IPS-18a (cell line): ENCODE data around the gene APH1B.
A peak's percentile ranks its signal among the peaks of the same experiment; 100 is the strongest.

ENCODE experiments used
- H3K27ac ChIP-seq: one replicate; pipeline ENCODE4 v1.5.1; 2013; ENCODE audit warnings: low read length
- H3K27me3 ChIP-seq: one replicate; pipeline ENCODE4 v1.6.1; 2013; ENCODE audit warnings: mild to moderate bottlenecking, low read length; ENCODE audit not compliant: control insufficient read depth, insufficient read depth
- H3K36me3 ChIP-seq: one replicate; pipeline ENCODE4 v1.6.1; 2013; ENCODE audit warnings: low read depth, low read length; ENCODE audit not compliant: control insufficient read depth
- H3K4me1 ChIP-seq: one replicate; pipeline ENCODE4 v1.6.1; 2013; ENCODE audit warnings: low read depth, low read length; ENCODE audit not compliant: control insufficient read depth
- H3K4me3 ChIP-seq: one replicate; pipeline ENCODE4 v1.5.1; 2013; ENCODE audit warnings: low read length
- H3K9ac ChIP-seq: one replicate; pipeline ENCODE4 v1.6.1; 2013; ENCODE audit warnings: mild to moderate bottlenecking, low read length, moderate library complexity
- H3K9me3 ChIP-seq: one replicate; pipeline ENCODE4 v1.6.1; 2013; ENCODE audit warnings: low read depth, low read length; ENCODE audit not compliant: control insufficient read depth

The APH1B gene

GRCh38 chr15:63254991-63255390 lies 22.4 kb upstream of the APH1B start:
- Histone ChIP-seq H3K4me1 (peaks cover 24% of the 10 kb centered on the region), H3K27ac (no peak overlapping the region), H3K4me3 (no peak overlapping the region), H3K9me3 (no peaks in the 10 kb centered on the region), H3K36me3 (peaks cover 3% of the 10 kb centered on the region), H3K9ac (no peak overlapping the region), H3K27me3 (no peaks in the 10 kb centered on the region)

DNA sequence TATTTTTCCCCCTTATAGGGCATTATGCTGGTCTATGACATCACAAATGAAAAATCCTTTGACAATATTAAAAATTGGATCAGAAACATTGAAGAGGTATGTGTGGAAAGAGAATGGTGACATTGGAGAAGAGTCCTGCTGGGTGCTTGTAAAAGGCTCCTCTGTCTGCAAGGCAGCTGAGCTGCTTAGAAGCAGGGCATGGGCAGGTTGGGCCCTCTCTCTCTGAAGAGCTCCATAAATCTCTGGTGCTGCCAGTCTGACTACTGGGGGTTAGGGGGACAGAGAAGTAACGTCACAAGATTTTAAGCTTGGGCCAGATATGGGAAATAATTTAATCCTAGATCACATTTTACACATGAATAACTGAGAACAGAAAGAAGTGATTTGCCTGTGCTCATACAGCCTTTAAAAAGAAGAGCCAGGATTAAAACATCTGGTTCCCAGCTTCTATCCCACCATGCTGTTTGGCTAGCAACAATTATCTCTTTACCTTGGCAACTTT lies 21.9 kb upstream of the APH1B start:
- no peaks in the 10 kb centered on the region for H3K27me3 ChIP-seq
- H3K9ac ChIP-seq: no peak overlapping the region
- H3K27ac ChIP-seq: no peak overlapping the region
- H3K4me1 ChIP-seq: peaks cover 24% of the 10 kb centered on the region
- H3K4me3 ChIP-seq: peak overlapping the region; percentile 23
- no peaks in the 10 kb centered on the region for H3K9me3 ChIP-seq
- peaks cover 7% of the 10 kb centered on the region for H3K36me3 ChIP-seq

GRCh38 chr15:63256433-63257274 lies 20.8 kb upstream of the APH1B start:
- Histone ChIP-seq H3K27ac (peak overlapping the region; percentile 86), H3K4me1 (peaks cover 24% of the 10 kb centered on the region), H3K4me3 (peak overlapping the region; percentile 51), H3K36me3 (peaks cover 13% of the 10 kb centered on the region), H3K27me3 (no peaks in the 10 kb centered on the region), H3K9me3 (no peaks in the 10 kb centered on the region), H3K9ac (no peak overlapping the region)

- no peak overlapping the region for H3K9ac ChIP-seq
- H3K36me3 ChIP-seq: peaks cover 20% of the 10 kb centered on the region
- H3K4me1 ChIP-seq: peaks cover 24% of the 10 kb centered on the region
- H3K27ac ChIP-seq: no peak overlapping the region
- no peaks in the 10 kb centered on the region for H3K9me3 ChIP-seq
- no peak overlapping the region for H3K4me3 ChIP-seq
- H3K27me3 ChIP-seq: no peaks in the 10 kb centered on the region
Observed at GRCh38 chr15:63258658-63259057, 18.7 kb upstream of the APH1B start.

- Histone ChIP-seq H3K9ac (no peak overlapping the region), H3K27me3 (no peaks in the 10 kb centered on the region), H3K27ac (no peak overlapping the region), H3K4me3 (no peak overlapping the region), H3K4me1 (peaks cover 14% of the 10 kb centered on the region), H3K9me3 (no peaks in the 10 kb centered on the region), H3K36me3 (peaks cover 20% of the 10 kb centered on the region)
Observed at GRCh38 chr15:63260791-63261190, 16.6 kb upstream of the APH1B start.

DNA sequence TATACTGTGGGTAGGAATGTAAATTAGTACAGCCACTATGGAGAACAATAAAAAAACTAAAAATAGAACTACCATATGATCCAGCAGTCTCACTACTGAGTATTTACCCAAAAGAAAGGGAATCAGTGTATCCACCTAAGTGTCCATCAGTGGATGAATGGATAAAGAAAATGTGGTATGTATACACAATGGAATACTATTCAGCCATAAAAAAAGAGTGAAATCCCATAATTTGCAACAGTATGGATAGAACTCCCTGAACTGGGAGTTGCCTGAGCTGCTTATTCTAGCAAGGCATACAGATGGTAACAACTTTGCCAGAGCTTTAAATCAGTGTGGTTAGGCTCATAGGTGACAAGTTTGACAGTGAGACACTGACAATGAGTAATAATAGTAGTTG lies 16.1 kb upstream of the APH1B start:
- Histone ChIP-seq H3K36me3 (peaks cover 20% of the 10 kb centered on the region), H3K27ac (no peak overlapping the region), H3K9me3 (no peaks in the 10 kb centered on the region), H3K4me1 (peaks cover 9% of the 10 kb centered on the region), H3K9ac (no peak overlapping the region), H3K4me3 (no peak overlapping the region), H3K27me3 (no peaks in the 10 kb centered on the region)

GRCh38 chr15:63263519-63263918 lies 13.9 kb upstream of the APH1B start:
- Histone ChIP-seq H3K9ac (no peak overlapping the region), H3K4me3 (no peak overlapping the region), H3K27me3 (no peaks in the 10 kb centered on the region), H3K36me3 (peaks cover 20% of the 10 kb centered on the region), H3K4me1 (no peaks in the 10 kb centered on the region), H3K27ac (no peak overlapping the region), H3K9me3 (no peaks in the 10 kb centered on the region)

- H3K27ac ChIP-seq: no peak overlapping the region
- no peak overlapping the region for H3K9ac ChIP-seq
- peaks cover 17% of the 10 kb centered on the region for H3K36me3 ChIP-seq
- H3K4me1 ChIP-seq: no peaks in the 10 kb centered on the region
- H3K9me3 ChIP-seq: no peaks in the 10 kb centered on the region
- H3K4me3 ChIP-seq: no peak overlapping the region
- no peaks in the 10 kb centered on the region for H3K27me3 ChIP-seq
Observed at GRCh38 chr15:63264688-63265293, 12.6 kb upstream of the APH1B start.

DNA sequence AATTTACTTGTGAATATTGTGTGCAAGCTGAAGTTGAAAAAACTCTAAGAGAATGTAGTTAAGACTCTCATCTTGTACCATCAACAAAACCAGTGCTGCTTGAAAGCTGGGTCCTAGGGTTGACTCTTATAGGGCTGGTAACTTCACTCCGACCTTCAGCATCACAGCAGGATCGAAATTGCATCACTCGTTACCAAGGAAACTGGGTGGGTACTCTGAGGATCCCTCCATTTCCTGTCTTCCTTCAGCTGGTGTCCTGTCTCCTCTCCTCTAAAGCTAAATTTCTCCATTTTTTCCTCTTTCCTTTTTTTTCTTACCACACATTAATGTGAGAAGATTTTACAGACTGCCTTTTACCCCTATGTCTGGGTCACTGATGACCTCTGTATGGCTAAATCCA lies 3.0 kb upstream of the APH1B start:
- Histone ChIP-seq H3K27ac (no peak overlapping the region), H3K9me3 (no peaks in the 10 kb centered on the region), H3K4me3 (no peak overlapping the region), H3K27me3 (peaks cover 15% of the 10 kb centered on the region), H3K9ac (no peak overlapping the region), H3K36me3 (no peaks in the 10 kb centered on the region), H3K4me1 (no peaks in the 10 kb centered on the region)

GRCh38 chr15:63276342-63277037 lies 915 bp upstream of the APH1B start:
- peak overlapping the region; percentile 69 for H3K9ac ChIP-seq
- peak overlapping the region; percentile 32 for H3K27ac ChIP-seq
- H3K9me3 ChIP-seq: no peaks in the 10 kb centered on the region
- no peaks in the 10 kb centered on the region for H3K4me1 ChIP-seq
- H3K27me3 ChIP-seq: peaks cover 15% of the 10 kb centered on the region
- H3K36me3 ChIP-seq: no peaks in the 10 kb centered on the region
- H3K4me3 ChIP-seq: peak overlapping the region; percentile 73

DNA sequence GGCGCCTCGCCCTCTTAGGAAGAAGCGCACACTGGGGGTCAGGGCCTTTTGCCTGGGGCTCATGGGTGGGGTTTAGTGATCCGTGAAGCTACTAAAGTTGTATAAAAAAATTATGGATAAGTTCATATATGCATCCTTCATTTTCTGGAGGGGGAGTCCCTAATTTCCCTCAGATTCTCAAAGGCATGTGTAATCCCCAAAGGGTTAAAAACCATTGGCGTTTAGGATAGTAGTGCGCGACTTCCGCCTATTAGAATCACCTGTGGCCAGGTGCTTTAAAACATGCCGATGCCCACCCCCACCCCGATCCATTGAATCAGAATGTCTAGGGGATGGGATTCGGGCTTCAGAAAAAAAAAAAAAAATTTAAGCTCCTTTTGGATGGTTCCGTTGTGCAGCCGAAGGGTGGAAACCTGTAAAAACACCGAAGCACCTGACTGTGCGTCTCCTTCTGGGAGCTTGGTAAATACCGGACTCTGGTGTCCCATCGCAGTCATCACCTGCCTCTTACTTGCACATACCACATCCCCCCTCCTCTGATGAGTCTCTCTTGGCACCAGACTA lies 570 bp downstream of the APH1B start:
- H3K36me3 ChIP-seq: no peaks in the 10 kb centered on the region
- no peak overlapping the region for H3K27ac ChIP-seq
- H3K27me3 ChIP-seq: peaks cover 15% of the 10 kb centered on the region
- peak overlapping the region; percentile 70 for H3K4me3 ChIP-seq
- no peaks in the 10 kb centered on the region for H3K4me1 ChIP-seq
- H3K9ac ChIP-seq: peak overlapping the region; percentile 62
- no peaks in the 10 kb centered on the region for H3K9me3 ChIP-seq
